HEK293 (cell line): Measurements from ENCODE around the gene TTC12.

Source experiments
- CTCF ChIA-PET: fragments of 350-600 bp; formaldehyde crosslinking; extraction: SDS; loops from one replicate; lab custom pipeline; 2021; ENCODE audit warnings: antibody characterized with exemption; lab: Yijun Ruan, JAX
- POLR2A ChIA-PET: fragments of 300-600 bp; formaldehyde crosslinking; extraction: SDS; loops from one replicate; lab custom pipeline; 2020; ENCODE audit warnings: antibody characterized with exemption, inconsistent platforms; lab: Yijun Ruan, JAX
- H3K27ac ChIP-seq: fragments of 200-500 bp; sonication (Bioruptor generic); 2 replicates; pipeline ENCODE4 v1.5.1; 2014; ENCODE audit warnings: low read depth, low read length, control low read depth, inconsistent platforms; ENCODE audit errors: extremely low read depth
- H3K36me3 ChIP-seq, 2 experiments: fragments of 200-500 bp in 1 of 2; sonication (Bioruptor generic) in 1 of 2; 1 replicate in 1 of 2; 2 replicates in 1 of 2; pipeline ENCODE4 v1.5.1; 2014 to 2017; ENCODE audit warnings: inconsistent platforms in 2 of 2, low read length in 2 of 2; ENCODE audit not compliant: control insufficient read depth in 2 of 2, insufficient read depth in 1 of 2
- H3K4me1 ChIP-seq: fragments of 200-500 bp; sonication (Bioruptor generic); 2 replicates; pipeline ENCODE4 v1.5.1; 2014; ENCODE audit warnings: mild to moderate bottlenecking, low read length, inconsistent platforms; ENCODE audit not compliant: control insufficient read depth, insufficient read depth
- H3K4me3 ChIP-seq: 2 replicates; pipeline ENCODE4 v1.5.1; 2011; ENCODE audit warnings: low read depth, mild to moderate bottlenecking, control low read depth, low read length, moderate library complexity
- H3K9me3 ChIP-seq: fragments of 200-500 bp; sonication (Bioruptor generic); 2 replicates; pipeline ENCODE4 v1.5.1; 2014; ENCODE audit warnings: low read depth, low read length, inconsistent platforms; ENCODE audit not compliant: control insufficient read depth, insufficient read depth
- BCL11A ChIP-seq: fragments of 450-650 bp; formaldehyde crosslinking; IDR thresholded peaks from 2 replicates; pipeline ENCODE4 v1.5.1; 2016; ENCODE audit warnings: low read depth, missing biosample characterization, missing genetic modification characterization
- GLIS2 ChIP-seq: fragments of 450-650 bp; formaldehyde crosslinking; IDR thresholded peaks from 2 replicates; pipeline ENCODE4 v1.5.1; 2016; ENCODE audit warnings: missing biosample characterization, missing genetic modification characterization
- PRDM1 ChIP-seq: fragments of 450-650 bp; formaldehyde crosslinking; IDR thresholded peaks from 2 replicates; pipeline ENCODE4; 2016; ENCODE audit warnings: missing biosample characterization, missing genetic modification characterization
- REPIN1 ChIP-seq: fragments of 450-650 bp; formaldehyde crosslinking; IDR thresholded peaks from 2 replicates; pipeline ENCODE4 v1.5.1; 2017; ENCODE audit warnings: missing biosample characterization, missing genetic modification characterization, low read depth
- YY2 ChIP-seq: fragments of 450-650 bp; formaldehyde crosslinking; IDR thresholded peaks from 2 replicates; pipeline ENCODE4 v1.5.1; 2016; ENCODE audit warnings: missing biosample characterization, missing genetic modification characterization
- ZBTB20 ChIP-seq: fragments of 450-650 bp; formaldehyde crosslinking; IDR thresholded peaks from 2 replicates; pipeline ENCODE4 v1.5.1; 2016; ENCODE audit warnings: missing biosample characterization, missing genetic modification characterization
- ZBTB21 ChIP-seq: fragments of 450-650 bp; formaldehyde crosslinking; IDR thresholded peaks from 2 replicates; pipeline ENCODE4 v1.5.1; 2017; ENCODE audit warnings: missing biosample characterization, missing genetic modification characterization
- ZFP69B ChIP-seq: fragments of 450-650 bp; formaldehyde crosslinking; IDR thresholded peaks from 2 replicates; pipeline ENCODE4 v1.5.1; 2016; ENCODE audit warnings: missing biosample characterization, missing genetic modification characterization
- ZNF132 ChIP-seq: fragments of 450-650 bp; formaldehyde crosslinking; IDR thresholded peaks from 2 replicates; pipeline ENCODE4 v1.5.1; 2017; ENCODE audit warnings: missing biosample characterization, missing genetic modification characterization, borderline replicate concordance
- ZNF133 ChIP-seq: fragments of 450-650 bp; formaldehyde crosslinking; IDR thresholded peaks from 2 replicates; pipeline ENCODE4 v1.5.1; 2016; ENCODE audit warnings: missing biosample characterization, missing genetic modification characterization
- ZNF341 ChIP-seq: fragments of 450-650 bp; formaldehyde crosslinking; IDR thresholded peaks from 2 replicates; pipeline ENCODE4; 2016; ENCODE audit warnings: low read depth, missing biosample characterization, missing genetic modification characterization
- ZNF366 ChIP-seq: fragments of 450-650 bp; formaldehyde crosslinking; conservative IDR thresholded peaks from 2 replicates; pipeline ENCODE4 v1.5.1; 2016; ENCODE audit warnings: missing biosample characterization, missing genetic modification characterization
- ZNF488 ChIP-seq: fragments of 450-650 bp; formaldehyde crosslinking; IDR thresholded peaks from 2 replicates; pipeline ENCODE4 v1.5.1; 2016; ENCODE audit warnings: missing biosample characterization, missing genetic modification characterization
- ZNF571 ChIP-seq: fragments of 450-650 bp; formaldehyde crosslinking; IDR thresholded peaks from 2 replicates; pipeline ENCODE4 v1.5.0; 2017; ENCODE audit warnings: missing biosample characterization, missing genetic modification characterization
- ZNF626 ChIP-seq: fragments of 450-650 bp; sonication (Bioruptor Pico); formaldehyde crosslinking; IDR thresholded peaks from 2 replicates; pipeline ENCODE4 v1.5.1; 2018; ENCODE audit warnings: missing biosample characterization, missing genetic modification characterization, inconsistent platforms
- ZNF629 ChIP-seq: fragments of 450-650 bp; formaldehyde crosslinking; IDR thresholded peaks from 2 replicates; pipeline ENCODE4 v1.5.1; 2017; ENCODE audit warnings: missing biosample characterization, missing genetic modification characterization
- ZNF76 ChIP-seq: fragments of 450-650 bp; formaldehyde crosslinking; IDR thresholded peaks from 2 replicates; pipeline ENCODE4; 2016; ENCODE audit warnings: low read depth, missing biosample characterization, missing genetic modification characterization, borderline replicate concordance
- ZSCAN23 ChIP-seq: fragments of 450-650 bp; formaldehyde crosslinking; IDR thresholded peaks from 2 replicates; pipeline ENCODE4 v1.5.1; 2016; ENCODE audit warnings: missing biosample characterization, missing genetic modification characterization
- TF ChIP-seq, protein P1 (sequence below): fragments of 450-650 bp; formaldehyde crosslinking; IDR thresholded peaks from 2 replicates; pipeline ENCODE4 v1.5.1; 2016; ENCODE audit warnings: missing biosample characterization, missing genetic modification characterization
- TF ChIP-seq, protein P2 (sequence below): fragments of 450-650 bp; formaldehyde crosslinking; IDR thresholded peaks from 2 replicates; pipeline ENCODE4 v1.5.1; 2016; ENCODE audit warnings: missing biosample characterization, missing genetic modification characterization, borderline replicate concordance

The TTC12 gene

GRCh38 chr11:113398669-113399430 is 84.5 kb downstream of the TTC12 start (continued):
- TF ChIP-seq ZNF629 (no peak), ZNF76 (tag by site-specific recombination) (no peak)
- TF ChIP-seq, all 188 proteins: peak for 0

DNA sequence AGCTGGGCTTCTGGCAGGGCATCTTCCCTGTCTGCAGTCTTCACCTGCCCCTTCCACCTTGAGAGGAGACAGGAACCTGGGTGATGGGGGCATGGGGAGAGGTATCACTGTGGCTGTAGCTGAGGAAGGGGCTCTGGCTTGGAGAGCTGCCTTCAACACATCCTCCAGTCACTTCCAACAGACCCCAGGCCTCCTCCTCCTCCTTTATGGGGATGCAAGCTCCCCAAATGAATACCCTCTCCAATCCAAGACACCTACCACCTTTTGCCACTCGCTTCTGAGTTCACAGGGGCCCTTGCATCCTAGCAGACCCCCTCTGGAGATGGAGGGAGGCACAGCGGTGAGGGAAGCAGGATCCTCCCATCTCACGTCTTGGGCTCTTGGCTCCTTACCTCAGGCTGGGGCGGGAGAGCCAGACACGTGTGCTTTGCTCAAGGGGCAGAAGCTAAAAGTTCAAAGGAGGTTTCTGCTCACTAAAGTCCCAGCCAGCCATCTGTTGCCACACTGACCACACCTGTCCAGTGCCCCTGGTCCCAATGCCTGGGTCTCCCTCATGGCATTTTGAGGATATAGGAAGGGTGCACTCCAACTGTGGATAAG is 86.3 kb downstream of the TTC12 start:
- H3K27ac ChIP-seq = no peak overlapping the region
- no peaks in the 10 kb centered on the region for H3K36me3 ChIP-seq
- no peak for TF ChIP-seq ZSCAN23 (tag by site-specific recombination)
- no peak for TF ChIP-seq ZNF132
- TF ChIP-seq BCL11A (tag by site-specific recombination) = no peak
- no peak for TF ChIP-seq ZNF133 (tag by site-specific recombination)
- TF ChIP-seq ZNF488 = no peak
- TF ChIP-seq PRDM1 (tag by site-specific recombination) = no peak
- ChIA-PET CTCF (no interaction called here), POLR2A (no interaction called here)
- no peaks in the 10 kb centered on the region for H3K9me3 ChIP-seq
- no peak overlapping the region for H3K4me3 ChIP-seq
- no peaks in the 10 kb centered on the region for H3K4me1 ChIP-seq

DNA sequence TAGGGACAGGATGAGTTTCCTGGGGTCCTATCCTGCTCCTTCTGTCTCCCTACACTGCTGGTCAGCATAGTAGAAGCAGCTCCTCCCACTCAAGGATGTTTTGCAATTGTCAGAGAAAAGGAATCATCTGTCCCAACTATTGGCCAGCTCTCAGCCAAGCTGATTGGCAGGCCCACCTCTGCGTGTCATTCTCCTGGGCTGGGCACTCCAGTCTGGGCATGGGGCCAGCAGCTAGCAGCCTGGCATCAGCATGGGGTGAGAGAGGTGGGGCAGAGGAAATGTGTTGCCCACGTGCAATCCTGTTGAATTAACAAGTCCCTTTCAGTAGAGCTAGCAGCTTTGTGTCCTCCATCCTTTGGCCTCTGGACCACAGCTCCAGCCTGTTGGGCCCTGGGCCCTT is 87.3 kb downstream of the TTC12 start:
- no peak for TF ChIP-seq ZNF341
- no peak for TF ChIP-seq GLIS2 (tag by site-specific recombination)
- no peak for TF ChIP-seq YY2 (tag by site-specific recombination)
- TF ChIP-seq ZNF571 (tag by site-specific recombination) = no peak
- no peak for TF ChIP-seq ZBTB21
- TF ChIP-seq, protein P1, sequence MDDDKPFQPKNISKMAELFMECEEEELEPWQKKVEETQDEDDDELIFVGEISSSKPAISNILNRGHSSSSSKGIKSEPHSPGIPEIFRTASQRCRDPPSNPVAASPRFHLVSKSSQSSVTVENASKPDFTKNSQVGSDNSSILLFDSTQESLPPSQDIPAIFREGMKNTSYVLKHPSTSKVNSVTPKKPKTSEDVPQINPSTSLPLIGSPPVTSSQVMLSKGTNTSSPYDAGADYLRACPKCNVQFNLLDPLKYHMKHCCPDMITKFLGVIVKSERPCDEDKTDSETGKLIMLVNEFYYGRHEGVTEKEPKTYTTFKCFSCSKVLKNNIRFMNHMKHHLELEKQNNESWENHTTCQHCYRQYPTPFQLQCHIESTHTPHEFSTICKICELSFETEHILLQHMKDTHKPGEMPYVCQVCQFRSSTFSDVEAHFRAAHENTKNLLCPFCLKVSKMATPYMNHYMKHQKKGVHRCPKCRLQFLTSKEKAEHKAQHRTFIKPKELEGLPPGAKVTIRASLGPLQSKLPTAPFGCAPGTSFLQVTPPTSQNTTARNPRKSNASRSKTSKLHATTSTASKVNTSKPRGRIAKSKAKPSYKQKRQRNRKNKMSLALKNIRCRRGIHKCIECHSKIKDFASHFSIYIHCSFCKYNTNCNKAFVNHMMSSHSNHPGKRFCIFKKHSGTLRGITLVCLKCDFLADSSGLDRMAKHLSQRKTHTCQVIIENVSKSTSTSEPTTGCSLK (tag by site-specific recombination) = no peak
- TF ChIP-seq ZFP69B (tag by site-specific recombination) = no peak
- no peak for TF ChIP-seq REPIN1 (tag by site-specific recombination)
- TF ChIP-seq, all 188 proteins: peak for 0
- ChIA-PET POLR2A (no interaction called here), CTCF (no interaction called here)
- no peaks in the 10 kb centered on the region for H3K4me1 ChIP-seq
- no peaks in the 10 kb centered on the region for H3K36me3 ChIP-seq
- H3K4me3 ChIP-seq = no peak overlapping the region
- no peaks in the 10 kb centered on the region for H3K9me3 ChIP-seq
- H3K27ac ChIP-seq = no peak overlapping the region

- POLR2A ChIA-PET = no interaction called here
- H3K4me1 ChIP-seq = no peaks in the 10 kb centered on the region
- no peaks in the 10 kb centered on the region for H3K36me3 ChIP-seq
- H3K4me3 ChIP-seq = no peak overlapping the region
- CTCF ChIA-PET = interaction anchor here (0.9 kb wide), 1 partner anchor 17 kb away, joined by 3 read pairs; the partner anchor contains the start of gene ANKK1
- no peaks in the 10 kb centered on the region for H3K9me3 ChIP-seq
- H3K27ac ChIP-seq = no peak overlapping the region
- TF ChIP-seq ZBTB20 = no peak
- TF ChIP-seq, protein P2, sequence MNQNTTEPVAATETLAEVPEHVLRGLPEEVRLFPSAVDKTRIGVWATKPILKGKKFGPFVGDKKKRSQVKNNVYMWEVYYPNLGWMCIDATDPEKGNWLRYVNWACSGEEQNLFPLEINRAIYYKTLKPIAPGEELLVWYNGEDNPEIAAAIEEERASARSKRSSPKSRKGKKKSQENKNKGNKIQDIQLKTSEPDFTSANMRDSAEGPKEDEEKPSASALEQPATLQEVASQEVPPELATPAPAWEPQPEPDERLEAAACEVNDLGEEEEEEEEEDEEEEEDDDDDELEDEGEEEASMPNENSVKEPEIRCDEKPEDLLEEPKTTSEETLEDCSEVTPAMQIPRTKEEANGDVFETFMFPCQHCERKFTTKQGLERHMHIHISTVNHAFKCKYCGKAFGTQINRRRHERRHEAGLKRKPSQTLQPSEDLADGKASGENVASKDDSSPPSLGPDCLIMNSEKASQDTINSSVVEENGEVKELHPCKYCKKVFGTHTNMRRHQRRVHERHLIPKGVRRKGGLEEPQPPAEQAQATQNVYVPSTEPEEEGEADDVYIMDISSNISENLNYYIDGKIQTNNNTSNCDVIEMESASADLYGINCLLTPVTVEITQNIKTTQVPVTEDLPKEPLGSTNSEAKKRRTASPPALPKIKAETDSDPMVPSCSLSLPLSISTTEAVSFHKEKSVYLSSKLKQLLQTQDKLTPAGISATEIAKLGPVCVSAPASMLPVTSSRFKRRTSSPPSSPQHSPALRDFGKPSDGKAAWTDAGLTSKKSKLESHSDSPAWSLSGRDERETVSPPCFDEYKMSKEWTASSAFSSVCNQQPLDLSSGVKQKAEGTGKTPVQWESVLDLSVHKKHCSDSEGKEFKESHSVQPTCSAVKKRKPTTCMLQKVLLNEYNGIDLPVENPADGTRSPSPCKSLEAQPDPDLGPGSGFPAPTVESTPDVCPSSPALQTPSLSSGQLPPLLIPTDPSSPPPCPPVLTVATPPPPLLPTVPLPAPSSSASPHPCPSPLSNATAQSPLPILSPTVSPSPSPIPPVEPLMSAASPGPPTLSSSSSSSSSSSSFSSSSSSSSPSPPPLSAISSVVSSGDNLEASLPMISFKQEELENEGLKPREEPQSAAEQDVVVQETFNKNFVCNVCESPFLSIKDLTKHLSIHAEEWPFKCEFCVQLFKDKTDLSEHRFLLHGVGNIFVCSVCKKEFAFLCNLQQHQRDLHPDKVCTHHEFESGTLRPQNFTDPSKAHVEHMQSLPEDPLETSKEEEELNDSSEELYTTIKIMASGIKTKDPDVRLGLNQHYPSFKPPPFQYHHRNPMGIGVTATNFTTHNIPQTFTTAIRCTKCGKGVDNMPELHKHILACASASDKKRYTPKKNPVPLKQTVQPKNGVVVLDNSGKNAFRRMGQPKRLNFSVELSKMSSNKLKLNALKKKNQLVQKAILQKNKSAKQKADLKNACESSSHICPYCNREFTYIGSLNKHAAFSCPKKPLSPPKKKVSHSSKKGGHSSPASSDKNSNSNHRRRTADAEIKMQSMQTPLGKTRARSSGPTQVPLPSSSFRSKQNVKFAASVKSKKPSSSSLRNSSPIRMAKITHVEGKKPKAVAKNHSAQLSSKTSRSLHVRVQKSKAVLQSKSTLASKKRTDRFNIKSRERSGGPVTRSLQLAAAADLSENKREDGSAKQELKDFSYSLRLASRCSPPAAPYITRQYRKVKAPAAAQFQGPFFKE (tag by site-specific recombination) = no peak
- TF ChIP-seq ZNF366 (tag by site-specific recombination) = no peak
- no peak for TF ChIP-seq ZNF626 (tag by site-specific recombination)
Measured at GRCh38 chr11:113404859-113405430, 90.6 kb downstream of the TTC12 start.
